Measurements from ENCODE around the gene SIN3B.

The SIN3B gene

GRCh38 chr19:16928916-16929315, 99.7 kb downstream of the SIN3B start:
- no peak for DNase-seq (ENCODE audit: low read depth, low spot score)
- in situ Hi-C loops (cut with HindIII; ENCODE audit: low sequenced_read_pairs) = no loop called here
- no peak overlapping the region for H3K4me3 ChIP-seq (ENCODE audit: low read depth, low read length)
- TF ChIP-seq CTCF (IDR thresholded peaks at IDR 0.05; ENCODE audit: low read depth, low read length) = no peak
